Left kidney (tissue), 8 donors: ENCODE data around the gene ZNF91. TPM values are rescaled to one million over a fixed set of nuclear protein-coding genes. Genes with fewer than 3 reads are reported as not detected.
"Not testable (repeated sequence)": the region's sequence is repeated elsewhere in the genome, so short reads cannot be mapped to it uniquely, and the experiment has no call there.

ENCODE experiments used
- DNase-seq: peaks from one replicate; pipeline ENCODE4 v3.0.0-alpha.2; 2013
- long read RNA-seq, 8 donors: transcript quantifications; one replicate each; lab custom pipeline, GENCODE V29; 2026
- polyA plus RNA-seq: library from polyadenylated mRNA; unstranded; fragments of 120-200 nt; gene quantifications from one replicate; pipeline ENCODE4 v1.2.1, GENCODE V29; 2013; ENCODE audit not compliant: insufficient read length

The ZNF91 gene
- 77.5 TPM for polyA plus RNA-seq
- long read RNA-seq, donor 1, full-length matches to known transcripts, result 24 of 24 reads
- long read RNA-seq, donor 1, partial matches to known transcripts, result 0 of 24 reads
- long read RNA-seq, donor 1, other reads (novel, unspliced or antisense), result 0 of 24 reads
- long read RNA-seq, donor 2, full-length matches to known transcripts, result 26 of 38 reads
- long read RNA-seq, donor 2, partial matches to known transcripts, result 12 of 38 reads
- long read RNA-seq, donor 2, other reads (novel, unspliced or antisense), result 0 of 38 reads
- long read RNA-seq, donor 3, full-length matches to known transcripts, result 22 of 22 reads
- long read RNA-seq, donor 3, partial matches to known transcripts, result 0 of 22 reads
- long read RNA-seq, donor 3, other reads (novel, unspliced or antisense), result 0 of 22 reads
- long read RNA-seq, donor 4, partial matches to known transcripts, result 0 of 2 reads
- long read RNA-seq, donor 4, other reads (novel, unspliced or antisense), result 0 of 2 reads
- long read RNA-seq, donor 5, full-length matches to known transcripts, result 27 of 27 reads
- long read RNA-seq, donor 5, partial matches to known transcripts, result 0 of 27 reads
- long read RNA-seq, donor 5, other reads (novel, unspliced or antisense), result 0 of 27 reads
- long read RNA-seq, donor 6, full-length matches to known transcripts, result 24 of 24 reads
- long read RNA-seq, donor 6, partial matches to known transcripts, result 0 of 24 reads
- long read RNA-seq, donor 6, other reads (novel, unspliced or antisense), result 0 of 24 reads
- long read RNA-seq, donor 7, full-length matches to known transcripts, result 41 of 46 reads
- long read RNA-seq, donor 7, partial matches to known transcripts, result 5 of 46 reads
- long read RNA-seq, donor 7, other reads (novel, unspliced or antisense), result 0 of 46 reads
- long read RNA-seq, donor 8, full-length matches to known transcripts, result 23 of 23 reads
- long read RNA-seq, donor 8, partial matches to known transcripts, result 0 of 23 reads
- long read RNA-seq, donor 8, other reads (novel, unspliced or antisense), result 0 of 23 reads

DNA sequence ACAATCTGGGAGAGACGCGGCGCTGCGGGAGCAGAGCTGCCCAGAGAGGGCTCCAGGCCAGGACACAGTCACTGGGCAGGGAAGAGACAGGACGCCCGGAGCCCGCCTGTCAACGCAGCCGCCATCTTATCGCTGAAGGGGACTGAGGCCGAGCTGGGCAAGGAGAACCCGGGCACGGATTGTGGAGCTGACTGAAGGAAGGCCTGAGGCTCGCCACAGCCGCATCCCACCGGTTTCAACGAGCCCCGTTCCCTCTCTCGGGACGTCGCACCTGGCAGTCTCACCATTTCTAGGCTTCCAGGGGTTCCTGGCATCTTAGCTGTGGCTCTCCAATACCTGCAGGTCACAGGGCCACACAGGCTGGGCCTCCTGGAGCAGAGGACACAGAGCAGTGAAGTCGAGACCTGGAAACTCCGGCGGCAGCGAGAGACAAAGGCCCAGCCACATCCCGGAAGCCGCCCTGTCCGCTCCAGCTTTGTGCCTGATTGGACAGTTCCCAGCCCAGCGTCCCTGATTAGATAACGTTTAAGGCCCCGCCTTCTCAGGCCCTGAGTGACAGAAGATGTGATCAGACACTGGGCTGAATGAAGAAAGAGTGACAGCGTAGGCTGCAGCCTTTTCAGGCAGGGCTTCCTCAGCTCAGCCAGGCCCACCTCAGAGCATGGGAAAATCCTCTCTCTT is at the start of gene ZNF91:
Gene ZNF91, minus strand, starts transcription at position 431 of the 681 bp plus-strand sequence. Its CDS starts 117 bp downstream, at position 314.
- DNase-seq, result peak; percentile 97

DNA sequence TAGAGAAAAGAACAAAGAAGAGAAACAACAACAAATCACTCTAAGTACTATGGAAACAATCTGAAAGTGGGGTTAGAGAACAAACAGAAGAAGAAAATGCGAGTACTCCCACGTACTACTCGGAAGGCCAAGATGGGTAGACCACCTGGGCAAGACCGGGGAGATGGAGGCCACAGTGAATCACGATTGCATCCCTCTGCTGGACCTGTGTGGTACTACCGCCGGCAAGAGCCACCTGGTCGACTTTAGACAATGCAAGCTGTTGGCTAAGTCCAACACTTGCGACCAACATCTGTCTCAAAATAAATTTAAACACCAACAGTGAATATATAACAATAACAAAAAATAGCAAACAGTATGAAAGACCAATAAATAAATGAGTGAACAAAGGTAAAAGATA is 45.5 kb upstream of the ZNF91 start:
- DNase-seq, result no peak

DNA sequence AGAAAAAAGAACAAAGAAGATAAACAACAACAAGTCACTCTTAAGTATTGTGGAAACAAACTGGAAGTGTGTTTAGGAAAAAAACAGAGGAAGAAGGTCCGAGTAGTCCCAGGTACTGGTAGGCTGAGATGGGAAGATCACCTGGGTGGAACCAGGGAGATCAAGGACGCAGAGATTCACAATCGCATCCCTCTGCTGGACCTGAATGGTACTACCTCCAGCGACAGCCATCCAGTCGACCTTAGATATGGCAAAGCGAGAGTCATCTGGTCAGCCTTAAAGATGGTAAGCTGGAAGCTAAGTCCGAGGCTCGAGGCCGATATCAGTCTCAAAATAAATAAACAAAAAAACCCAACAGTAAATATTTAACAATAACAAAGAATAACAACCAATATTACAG is 44.9 kb upstream of the ZNF91 start:
- DNase-seq, result no peak

DNA sequence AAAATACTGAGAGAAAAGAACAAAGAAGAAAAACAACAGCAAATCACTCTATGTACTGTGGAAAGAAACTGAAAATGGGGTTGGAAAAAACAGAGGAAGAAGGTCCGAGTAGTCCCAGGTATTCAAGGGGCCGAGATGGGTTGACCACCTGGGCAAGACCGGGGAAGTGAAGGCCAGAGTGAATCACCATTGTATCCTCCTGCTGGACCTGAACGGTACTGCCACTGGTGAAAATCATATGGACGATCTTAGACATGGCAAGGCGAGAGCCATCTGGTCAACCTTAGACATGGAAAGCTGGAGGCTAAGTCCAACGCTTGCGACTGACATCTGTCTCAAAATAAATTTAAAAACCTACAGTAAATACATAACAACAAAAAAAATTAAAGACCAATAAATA is 44.4 kb upstream of the ZNF91 start:
- DNase-seq, result no peak

DNA sequence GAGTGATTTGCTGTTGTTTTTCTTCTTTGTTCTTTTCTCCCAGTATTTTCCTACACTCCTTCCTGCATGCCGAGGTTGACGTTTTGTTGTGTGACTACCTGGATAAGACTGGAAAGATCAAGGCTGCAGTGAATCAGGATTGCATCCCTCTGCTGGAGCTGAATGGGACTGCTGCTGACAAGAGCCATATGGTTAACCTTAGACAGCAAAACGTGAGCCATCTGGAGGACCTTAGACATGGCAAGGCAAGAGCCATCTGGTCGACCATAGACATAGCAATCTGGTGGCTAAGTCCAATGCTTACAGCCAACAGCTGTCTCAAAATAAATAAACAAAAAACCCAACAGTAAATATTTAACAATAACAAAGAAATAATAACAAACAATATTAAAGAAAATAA is 42.6 kb upstream of the ZNF91 start:
- DNase-seq, result no peak

DNA sequence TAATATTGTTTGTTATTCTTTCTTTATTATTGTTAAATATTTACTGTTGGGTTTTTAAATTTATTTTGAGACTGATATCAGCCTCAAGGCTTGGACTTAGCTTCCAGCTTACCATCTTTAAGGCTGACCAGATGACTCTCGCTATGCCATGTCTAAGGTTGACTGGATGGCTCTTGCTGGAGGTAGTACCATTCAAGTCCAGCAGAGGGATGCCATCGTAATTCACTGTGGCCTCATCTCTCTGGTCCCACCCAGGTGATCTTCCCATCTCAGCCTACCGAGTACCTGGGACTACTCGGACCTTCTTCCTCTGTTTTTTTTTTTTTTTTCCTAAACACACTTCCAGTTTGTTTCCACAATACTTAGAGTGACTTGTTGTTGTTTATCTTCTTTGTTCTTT is 41.7 kb upstream of the ZNF91 start:
- no peak for DNase-seq

DNA sequence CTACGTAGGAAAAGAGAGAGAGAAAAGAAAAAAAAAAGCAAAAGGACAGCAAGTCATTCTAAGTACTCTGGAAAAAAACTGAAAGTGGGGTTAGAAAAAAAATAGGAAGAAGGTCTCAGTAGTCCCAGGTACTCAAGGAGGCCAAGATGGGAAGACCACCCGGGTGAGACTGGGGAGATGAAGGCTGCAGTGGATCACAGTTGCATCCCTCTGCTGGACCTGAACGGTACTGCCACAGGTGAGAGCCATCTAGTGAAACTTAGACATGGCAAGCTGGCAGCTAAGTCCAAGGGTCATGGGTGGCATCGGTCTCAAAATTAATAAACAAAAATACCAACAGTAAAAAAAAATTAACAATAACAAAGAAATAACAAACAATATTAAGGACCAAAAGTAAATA is 41.0 kb upstream of the ZNF91 start:
- DNase-seq, result no peak

DNA sequence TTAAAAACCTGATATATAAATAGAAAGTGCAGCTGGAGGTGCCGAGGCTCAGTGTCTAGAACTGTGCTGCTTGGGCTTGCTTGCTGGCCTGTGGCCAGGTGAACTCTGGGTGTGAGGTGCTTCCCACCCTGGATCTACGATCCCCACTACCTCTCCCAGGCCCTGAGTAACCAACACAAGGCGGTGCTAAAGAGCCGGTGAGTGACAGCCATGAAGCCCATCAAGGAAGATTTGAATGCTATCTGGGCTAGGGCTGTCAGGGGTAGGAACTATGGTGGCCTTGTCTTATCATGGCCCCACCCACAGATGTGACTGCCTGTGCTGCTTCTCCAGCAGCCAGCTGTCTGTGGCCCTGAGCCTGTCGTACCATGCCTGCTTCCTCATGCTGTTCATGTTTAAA is 25.6 kb upstream of the ZNF91 start:
- DNase-seq, result no peak

DNA sequence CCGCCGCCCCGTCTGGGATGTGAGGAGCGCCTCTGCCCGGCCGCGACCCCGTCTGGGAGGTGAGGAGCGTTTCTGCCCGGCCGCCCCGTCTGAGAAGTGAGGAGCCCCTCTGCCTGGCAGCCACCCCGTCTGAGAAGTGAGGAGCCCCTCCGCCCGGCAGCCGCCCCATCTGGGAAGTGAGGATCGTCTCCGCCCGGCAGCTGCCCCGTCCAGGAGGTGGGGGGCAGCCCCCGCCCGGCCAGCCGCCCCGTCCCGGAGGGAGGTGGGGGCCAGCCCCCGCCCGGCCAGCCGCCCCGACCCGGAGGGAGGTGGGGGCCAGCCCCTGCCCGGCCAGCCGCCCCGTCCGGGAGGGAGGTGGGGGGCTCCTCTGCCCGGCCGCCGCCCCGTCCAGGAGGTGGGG is 24.0 kb upstream of the ZNF91 start:
- not testable (repeated sequence) for DNase-seq

DNA sequence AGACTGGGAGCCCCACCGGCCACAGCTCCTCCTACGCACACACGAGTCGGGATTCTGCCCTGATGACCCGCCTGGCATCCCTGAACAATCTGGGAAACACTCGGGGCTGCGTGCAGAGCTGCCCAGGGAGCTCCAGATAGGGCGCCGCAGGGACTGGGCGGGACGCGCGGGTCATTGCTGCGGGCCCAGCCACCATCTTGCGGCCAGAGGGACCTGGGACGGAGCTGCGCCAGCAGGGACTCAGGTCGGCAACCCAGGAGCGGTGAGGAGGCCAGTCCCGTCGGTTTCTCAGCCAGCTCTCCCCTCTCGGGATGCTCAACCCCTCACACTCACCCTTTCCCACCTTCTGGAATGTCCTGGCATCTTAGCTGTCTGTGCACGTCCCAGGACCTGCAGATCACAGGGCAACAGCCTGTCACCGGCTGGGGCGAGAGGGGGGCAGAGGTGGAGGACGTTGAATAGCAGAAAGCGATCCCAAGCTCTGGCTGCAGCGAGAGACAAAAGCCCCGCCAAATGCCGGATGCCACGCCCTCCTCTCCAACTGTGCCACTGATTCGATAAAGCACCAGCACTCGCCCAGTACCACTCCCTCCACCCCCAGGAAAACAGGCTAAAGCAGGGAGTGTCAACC is 20.4 kb upstream of the ZNF91 start:
- peak; percentile 59 for DNase-seq

DNA sequence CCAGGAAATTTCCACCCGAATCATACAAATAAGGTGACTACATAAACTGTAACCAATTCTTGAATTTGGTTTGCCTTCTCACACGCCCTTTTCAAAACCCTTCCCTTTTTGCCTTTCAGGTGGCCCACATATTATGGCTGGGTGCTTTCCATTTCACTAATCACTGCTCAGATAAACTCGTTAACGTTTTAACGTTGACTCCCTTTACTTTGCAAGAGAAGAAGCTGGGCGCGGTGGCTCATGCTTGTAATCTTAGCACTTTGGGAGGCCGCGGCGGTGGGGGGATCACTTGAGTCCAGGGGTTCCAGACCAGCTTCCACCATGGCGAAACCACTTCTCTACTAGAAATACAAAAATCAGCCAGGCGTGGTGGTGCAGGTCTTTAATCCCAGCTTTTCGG is 19.8 kb upstream of the ZNF91 start:
- DNase-seq, result no peak

DNA sequence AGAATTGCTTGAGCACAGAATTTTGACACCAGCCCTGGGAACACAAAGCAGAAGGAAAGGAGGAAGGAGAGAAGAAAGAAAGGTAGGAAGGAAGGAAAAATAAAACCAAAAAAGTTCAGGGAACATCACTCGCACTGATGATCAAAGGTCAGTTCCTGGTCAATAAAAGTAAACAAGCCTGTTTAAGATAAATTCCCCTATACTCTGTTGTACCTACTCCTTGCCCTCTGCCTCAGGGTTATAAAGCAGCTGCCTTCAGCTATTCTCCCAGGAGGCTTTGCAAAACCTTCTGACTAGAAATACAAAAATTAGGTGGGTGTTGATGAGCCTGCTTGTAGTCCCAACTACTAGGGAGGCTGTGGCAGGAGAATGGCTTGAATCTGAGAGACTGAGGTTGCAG is 14.9 kb upstream of the ZNF91 start:
- DNase-seq, result no peak

DNA sequence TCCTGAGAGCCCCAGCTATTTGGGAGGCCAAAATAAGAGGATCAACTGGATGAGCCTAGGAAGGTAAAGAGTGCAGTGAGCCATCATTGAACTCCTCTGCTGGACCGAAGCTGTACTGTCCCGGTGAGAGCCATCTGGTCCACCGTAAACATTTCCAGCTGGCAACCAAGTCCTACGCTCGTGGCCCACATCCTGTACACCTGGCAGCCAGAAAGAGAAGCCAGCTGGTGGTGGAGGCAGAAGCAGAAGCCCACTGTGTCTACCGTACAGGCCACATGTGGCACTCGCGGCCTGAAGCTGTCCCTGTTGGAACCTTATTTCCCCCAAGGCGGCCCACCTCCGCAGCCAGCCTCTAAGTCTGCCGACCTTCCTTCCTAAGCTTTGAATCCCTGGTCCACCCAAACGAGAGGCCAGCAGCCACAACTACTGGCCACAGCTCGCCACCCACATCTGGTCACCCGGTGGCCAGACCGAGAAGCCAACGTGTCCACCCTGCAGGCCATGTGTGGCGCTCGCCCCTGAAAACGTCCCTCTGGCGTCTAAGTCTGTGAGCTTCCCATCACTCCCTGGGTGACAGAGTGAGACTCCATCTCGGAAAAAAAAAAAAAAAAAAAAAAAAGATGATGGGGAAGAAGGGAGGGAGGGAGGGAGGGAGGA is 14.2 kb upstream of the ZNF91 start:
- no peak for DNase-seq

DNA sequence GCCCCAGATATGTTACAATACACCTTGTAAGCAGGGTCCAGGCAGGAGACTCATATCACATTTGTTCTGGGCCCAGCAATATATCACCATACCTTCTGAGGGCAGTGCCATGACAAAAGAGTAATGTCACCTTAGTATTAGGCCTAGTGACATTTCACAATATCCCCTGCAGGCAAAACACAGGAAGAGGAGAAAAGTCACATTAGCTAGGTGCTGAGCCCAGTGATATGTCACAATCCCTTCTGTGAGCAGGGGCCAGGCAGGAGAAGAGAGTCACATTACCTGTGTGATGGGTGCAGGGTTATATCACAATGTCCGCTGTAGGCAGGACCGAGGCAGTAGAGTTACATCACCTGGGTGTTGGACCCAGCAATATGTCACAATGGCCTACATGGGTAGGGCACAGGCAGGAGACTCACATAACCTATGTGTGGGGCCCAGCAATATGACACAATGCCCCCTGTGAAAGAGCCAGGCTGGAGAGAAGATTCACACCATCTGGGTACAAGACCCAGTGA is 12.4 kb upstream of the ZNF91 start:
- no peak for DNase-seq

DNA sequence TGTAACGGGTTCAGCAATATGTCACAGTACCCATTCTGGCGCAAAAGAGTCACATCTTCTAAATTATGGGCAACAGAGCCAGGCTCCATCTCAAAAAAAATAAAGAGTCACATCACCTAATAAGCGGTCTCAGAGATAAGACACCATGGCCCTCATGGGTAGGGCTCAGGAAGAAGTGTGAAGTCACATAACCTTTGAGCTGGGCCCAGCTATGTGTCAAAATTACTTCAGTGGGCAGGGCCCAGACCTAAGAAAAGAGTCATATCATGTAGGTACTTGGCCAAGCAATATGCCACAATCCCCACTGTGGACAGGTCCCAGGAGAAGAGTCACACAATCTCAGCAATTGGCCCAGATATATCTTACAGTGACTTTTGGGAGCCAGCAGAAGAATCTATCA is 11.4 kb upstream of the ZNF91 start:
- DNase-seq, result no peak

DNA sequence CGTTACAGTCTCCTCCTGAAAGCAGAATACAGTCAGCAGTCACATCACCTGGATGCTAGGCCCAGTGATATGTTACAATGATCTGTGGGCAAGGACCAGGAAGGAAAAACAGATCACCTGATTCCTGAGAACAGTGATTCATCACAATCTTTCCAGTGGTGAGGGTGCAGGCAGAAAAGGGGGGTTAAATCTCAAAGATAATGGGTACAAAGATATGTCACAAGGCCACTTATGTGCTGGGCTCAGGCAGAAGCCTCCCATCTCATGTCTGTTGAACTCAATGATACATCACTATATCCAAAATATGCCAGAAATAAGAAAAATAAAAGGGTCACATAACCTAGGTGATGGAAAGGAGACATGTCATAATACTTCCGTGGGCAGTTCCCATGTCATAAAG is 10.8 kb upstream of the ZNF91 start:
- DNase-seq, result no peak

DNA sequence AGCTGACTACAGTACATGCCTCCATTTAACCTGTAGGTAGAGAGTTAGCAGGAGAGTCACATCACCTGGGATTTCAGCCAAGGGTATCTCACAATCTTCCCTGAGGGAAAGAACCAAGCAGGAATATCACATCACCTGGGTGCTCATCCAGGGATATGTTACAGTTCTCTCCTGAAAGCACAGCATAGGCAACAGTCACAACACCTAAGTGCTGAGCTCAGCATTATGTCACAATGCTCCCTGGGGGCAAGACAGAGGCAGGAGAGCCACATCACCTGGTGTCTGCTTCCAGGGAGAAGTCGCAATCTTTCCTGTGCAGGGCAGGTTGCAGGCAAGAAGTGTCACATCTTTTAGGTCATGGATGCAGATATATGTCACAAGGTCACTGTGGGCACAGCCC is 9.4 kb upstream of the ZNF91 start:
- no peak for DNase-seq

DNA sequence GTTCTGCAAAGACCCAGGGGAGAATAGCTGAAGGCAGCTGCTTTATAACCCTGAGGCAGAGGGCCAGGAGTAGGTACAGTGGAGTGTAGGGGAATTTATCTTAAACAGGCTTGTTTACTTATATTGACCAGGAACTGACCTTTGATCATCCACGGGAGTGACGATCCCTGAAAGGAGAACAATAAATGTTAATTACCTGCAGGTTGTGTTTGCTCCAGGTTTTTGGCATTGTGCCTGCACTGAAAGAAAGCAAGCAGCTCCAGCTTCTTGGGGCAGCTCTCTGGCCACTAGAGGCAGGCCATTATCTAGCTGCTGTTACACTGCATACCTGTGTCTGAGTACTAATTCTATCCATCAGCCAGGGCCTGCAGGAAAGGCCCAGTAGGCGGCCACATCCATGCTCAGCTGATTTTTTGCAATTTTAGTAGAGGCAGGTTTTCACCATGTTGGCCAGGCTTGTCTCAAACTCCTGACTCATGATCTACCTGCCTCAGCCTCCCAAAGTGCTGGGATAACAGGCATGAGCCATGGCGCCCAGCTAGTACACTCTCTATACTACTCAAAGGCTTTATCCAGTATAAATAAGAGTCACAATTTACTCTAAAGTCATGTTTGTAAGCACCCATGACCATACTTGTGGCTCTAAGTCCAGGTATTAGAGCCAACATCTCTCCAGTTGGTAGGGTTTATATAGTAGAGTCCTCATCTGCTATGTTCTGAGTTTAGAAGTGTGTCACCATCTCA is 8.5 kb upstream of the ZNF91 start:
- no peak for DNase-seq

DNA sequence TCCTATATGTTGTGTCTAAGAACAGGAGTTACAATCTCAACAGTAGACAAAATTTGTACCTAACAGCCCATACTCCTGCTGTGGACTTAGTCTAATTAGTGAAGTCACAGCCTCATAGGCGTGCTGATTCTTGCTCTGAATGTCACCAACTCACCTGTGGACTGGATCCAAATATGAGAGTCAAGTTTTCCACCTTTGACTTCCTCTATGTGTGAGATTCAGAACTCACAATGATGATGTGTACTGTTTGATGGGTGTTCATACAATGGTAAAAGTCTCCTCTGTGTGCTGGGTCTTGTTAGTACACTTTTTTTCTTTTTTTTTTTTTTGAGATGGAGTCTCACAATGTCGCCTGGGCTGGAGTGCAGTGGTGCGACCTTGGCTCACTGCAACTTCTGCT is 7.8 kb upstream of the ZNF91 start:
- no peak for DNase-seq

DNA sequence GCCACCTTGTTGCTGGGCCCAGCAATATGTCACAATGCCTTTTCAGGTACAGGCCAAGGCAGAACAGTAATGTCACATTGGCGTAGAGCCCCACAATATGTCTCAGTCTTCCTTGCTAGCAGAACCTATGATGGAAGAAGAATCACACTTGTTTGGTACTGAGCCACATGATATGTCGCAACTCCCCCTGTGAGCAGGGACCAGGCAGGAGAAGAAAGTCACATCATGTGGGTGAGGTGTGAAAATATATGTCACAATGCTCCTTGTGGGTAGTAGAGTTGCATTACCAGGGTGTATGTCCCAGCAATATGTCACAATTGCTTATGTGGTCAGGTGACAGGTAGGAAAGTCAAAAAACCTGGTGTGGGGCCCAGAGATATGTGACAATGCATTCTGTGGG is 7.1 kb upstream of the ZNF91 start:
- DNase-seq, result no peak
